Measurements from ENCODE around the gene PLXNA1.

PLXNA1 gene

GRCh38 chr3:126945171-126945721, 37.7 kb upstream of the PLXNA1 start:
- no peaks in the 10 kb centered on the region for H3K27me3 ChIP-seq (ENCODE audit: low read depth, low read length)
- H3K27ac ChIP-seq (ENCODE audit: low read length): no peak overlapping the region
- no peak overlapping the region for H3K9ac ChIP-seq (ENCODE audit: low read length)
- no peaks in the 10 kb centered on the region for H3K79me2 ChIP-seq (ENCODE audit: low read length)
- no peak overlapping the region for H2AFZ ChIP-seq (ENCODE audit: low read depth, low read length)
- H4K20me1 ChIP-seq (ENCODE audit: insufficient read depth, low read length): no peaks in the 10 kb centered on the region
- H3K4me2 ChIP-seq (ENCODE audit: low read length): no peak overlapping the region
- no peaks in the 10 kb centered on the region for H3K9me3 ChIP-seq (ENCODE audit: insufficient read depth, low read length)
- H3K4me3 ChIP-seq (ENCODE audit: low read length): no peak overlapping the region
- no peaks in the 10 kb centered on the region for H3K36me3 ChIP-seq (replicated peaks; ENCODE audit: low read depth, low read length)
- peaks cover 20% of the 10 kb centered on the region for H3K4me1 ChIP-seq (ENCODE audit: low read length)
- no peak for TF ChIP-seq EZH2phosphoT487 (IDR thresholded peaks at IDR 0.05; ENCODE audit: low read depth)
- TF ChIP-seq, protein P1, sequence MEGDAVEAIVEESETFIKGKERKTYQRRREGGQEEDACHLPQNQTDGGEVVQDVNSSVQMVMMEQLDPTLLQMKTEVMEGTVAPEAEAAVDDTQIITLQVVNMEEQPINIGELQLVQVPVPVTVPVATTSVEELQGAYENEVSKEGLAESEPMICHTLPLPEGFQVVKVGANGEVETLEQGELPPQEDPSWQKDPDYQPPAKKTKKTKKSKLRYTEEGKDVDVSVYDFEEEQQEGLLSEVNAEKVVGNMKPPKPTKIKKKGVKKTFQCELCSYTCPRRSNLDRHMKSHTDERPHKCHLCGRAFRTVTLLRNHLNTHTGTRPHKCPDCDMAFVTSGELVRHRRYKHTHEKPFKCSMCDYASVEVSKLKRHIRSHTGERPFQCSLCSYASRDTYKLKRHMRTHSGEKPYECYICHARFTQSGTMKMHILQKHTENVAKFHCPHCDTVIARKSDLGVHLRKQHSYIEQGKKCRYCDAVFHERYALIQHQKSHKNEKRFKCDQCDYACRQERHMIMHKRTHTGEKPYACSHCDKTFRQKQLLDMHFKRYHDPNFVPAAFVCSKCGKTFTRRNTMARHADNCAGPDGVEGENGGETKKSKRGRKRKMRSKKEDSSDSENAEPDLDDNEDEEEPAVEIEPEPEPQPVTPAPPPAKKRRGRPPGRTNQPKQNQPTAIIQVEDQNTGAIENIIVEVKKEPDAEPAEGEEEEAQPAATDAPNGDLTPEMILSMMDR (IDR thresholded peaks at IDR 0.05; ENCODE audit: low read depth, low read length): peak; percentile 28; the same call in 1 of the 2 replicates

- Histone ChIP-seq H3K79me2 (ENCODE audit: low read length) (no peaks in the 10 kb centered on the region), H3K36me3 (replicated peaks; ENCODE audit: low read depth, low read length) (peaks cover 2% of the 10 kb centered on the region), H3K4me1 (ENCODE audit: low read length) (peaks cover 20% of the 10 kb centered on the region), H3K27me3 (ENCODE audit: low read depth, low read length) (no peaks in the 10 kb centered on the region), H4K20me1 (ENCODE audit: insufficient read depth, low read length) (no peaks in the 10 kb centered on the region), H3K9me3 (ENCODE audit: insufficient read depth, low read length) (no peaks in the 10 kb centered on the region), H2AFZ (ENCODE audit: low read depth, low read length) (no peak overlapping the region), H3K4me2 (ENCODE audit: low read length) (no peak overlapping the region), H3K27ac (ENCODE audit: low read length) (no peak overlapping the region), H3K4me3 (ENCODE audit: low read length) (no peak overlapping the region), H3K9ac (ENCODE audit: low read length) (no peak overlapping the region)
- TF ChIP-seq, protein P1 (IDR thresholded peaks at IDR 0.05; ENCODE audit: low read depth, low read length): no peak
- TF ChIP-seq EZH2phosphoT487 (IDR thresholded peaks at IDR 0.05; ENCODE audit: low read depth): no peak
These were observed 37.0 kb upstream of the PLXNA1 start for GRCh38 chr3:126945891-126946290.

DNA sequence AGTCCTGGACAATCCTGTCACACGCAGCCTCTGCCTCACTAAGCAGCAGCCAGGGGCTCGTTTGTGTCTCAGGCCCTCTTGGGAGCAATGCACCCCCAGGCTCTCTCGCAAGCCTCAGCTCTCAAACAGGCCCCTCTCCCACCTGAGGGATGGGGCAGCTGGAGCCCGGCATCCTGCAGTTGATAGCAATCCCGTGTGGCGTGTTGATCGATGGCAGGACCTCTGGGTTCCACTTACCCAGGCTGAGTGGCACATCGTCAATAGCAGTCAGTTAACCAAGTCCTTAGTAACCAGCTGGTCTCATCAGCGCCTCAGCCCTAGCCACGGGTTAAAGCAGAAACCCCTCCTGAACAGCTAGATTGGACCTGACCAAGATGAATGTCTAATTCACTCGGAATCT, 36.5 kb upstream of the PLXNA1 start:
- Histone ChIP-seq H3K9ac (ENCODE audit: low read length) (no peak overlapping the region), H3K79me2 (ENCODE audit: low read length) (no peaks in the 10 kb centered on the region), H4K20me1 (ENCODE audit: insufficient read depth, low read length) (no peaks in the 10 kb centered on the region), H3K27me3 (ENCODE audit: low read depth, low read length) (no peaks in the 10 kb centered on the region), H3K9me3 (ENCODE audit: insufficient read depth, low read length) (no peaks in the 10 kb centered on the region), H3K27ac (ENCODE audit: low read length) (no peak overlapping the region), H3K4me1 (ENCODE audit: low read length) (peaks cover 20% of the 10 kb centered on the region), H3K4me3 (ENCODE audit: low read length) (no peak overlapping the region), H3K36me3 (replicated peaks; ENCODE audit: low read depth, low read length) (peaks cover 2% of the 10 kb centered on the region), H3K4me2 (ENCODE audit: low read length) (no peak overlapping the region), H2AFZ (ENCODE audit: low read depth, low read length) (no peak overlapping the region)
- TF ChIP-seq, protein P1 (IDR thresholded peaks at IDR 0.05; ENCODE audit: low read depth, low read length): no peak

DNA sequence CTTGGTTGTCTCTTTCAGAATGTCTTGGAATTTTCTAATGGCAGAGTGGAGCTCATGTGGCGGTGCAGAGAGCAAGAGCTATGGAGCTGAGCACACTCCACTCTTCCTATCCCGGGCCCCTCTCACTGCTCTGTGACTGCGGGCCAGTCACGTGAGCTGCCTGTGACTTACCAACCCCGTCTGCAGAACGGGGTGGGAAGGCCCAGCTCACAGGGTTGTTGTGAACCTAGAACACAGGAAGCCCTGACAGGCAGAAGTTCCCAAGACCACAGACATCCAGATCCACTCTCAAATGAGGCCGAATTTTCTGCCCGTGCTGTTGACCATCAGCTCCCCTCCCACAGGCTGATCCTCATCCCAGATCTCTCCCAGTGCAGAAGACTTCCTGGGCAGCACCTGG, 35.5 kb upstream of the PLXNA1 start:
- Histone ChIP-seq H3K9me3 (ENCODE audit: insufficient read depth, low read length) (no peaks in the 10 kb centered on the region), H3K27ac (ENCODE audit: low read length) (no peak overlapping the region), H3K4me3 (ENCODE audit: low read length) (no peak overlapping the region), H3K79me2 (ENCODE audit: low read length) (no peaks in the 10 kb centered on the region), H4K20me1 (ENCODE audit: insufficient read depth, low read length) (no peaks in the 10 kb centered on the region), H2AFZ (ENCODE audit: low read depth, low read length) (no peak overlapping the region), H3K4me1 (ENCODE audit: low read length) (peaks cover 24% of the 10 kb centered on the region), H3K9ac (ENCODE audit: low read length) (no peak overlapping the region), H3K4me2 (ENCODE audit: low read length) (no peak overlapping the region), H3K36me3 (replicated peaks; ENCODE audit: low read depth, low read length) (peaks cover 2% of the 10 kb centered on the region), H3K27me3 (ENCODE audit: low read depth, low read length) (no peaks in the 10 kb centered on the region)
- no peak for TF ChIP-seq EZH2phosphoT487 (IDR thresholded peaks at IDR 0.05; ENCODE audit: low read depth)
- TF ChIP-seq, protein P1 (IDR thresholded peaks at IDR 0.05; ENCODE audit: low read depth, low read length): no peak
